ACC112 (cell line): ENCODE results near the gene LEMD2.
A peak's percentile ranks its signal among the peaks of the same experiment; 100 is the strongest.

Experiments used
- H2AFZ ChIP-seq: fragments of 200-600 bp; sonication (generic); one replicate; pipeline ENCODE4 v1.6.0; 2017; ENCODE audit warnings: antibody characterized with exemption, low read length; ENCODE audit not compliant: unreplicated experiment
- H3K27ac ChIP-seq: fragments of 200-600 bp; sonication (generic); 2 replicates; pipeline ENCODE4 v1.5.1; 2014; ENCODE audit warnings: low read depth, mild to moderate bottlenecking, antibody characterized with exemption, low read length, moderate library complexity
- H3K27me3 ChIP-seq: fragments of 200-600 bp; sonication (generic); 2 replicates; pipeline ENCODE4 v1.6.1; 2014; ENCODE audit warnings: mild to moderate bottlenecking, antibody characterized with exemption, low read length, moderate library complexity, mixed read lengths; ENCODE audit not compliant: insufficient read depth
- H3K36me3 ChIP-seq: fragments of 200-600 bp; sonication (generic); 2 replicates; pipeline ENCODE4 v1.6.1; 2016; ENCODE audit warnings: mild to moderate bottlenecking, antibody characterized with exemption, low read length, moderate library complexity, mixed read lengths; ENCODE audit not compliant: insufficient read depth
- H3K4me1 ChIP-seq: fragments of 200-600 bp; sonication (generic); one replicate; pipeline ENCODE4 v1.6.1; 2016; ENCODE audit warnings: low read length, mixed read lengths; ENCODE audit not compliant: insufficient read depth, unreplicated experiment, control insufficient read depth
- H3K4me3 ChIP-seq: fragments of 200-600 bp; sonication (generic); 2 replicates; pipeline ENCODE4 v1.5.1; 2014; ENCODE audit warnings: mild to moderate bottlenecking, low read depth, low read length
- H3K79me2 ChIP-seq: fragments of 200-600 bp; sonication (generic); one replicate; pipeline ENCODE4 v1.6.0; 2016; ENCODE audit warnings: low read length; ENCODE audit not compliant: control insufficient read depth, unreplicated experiment, insufficient read depth

The LEMD2 gene

DNA sequence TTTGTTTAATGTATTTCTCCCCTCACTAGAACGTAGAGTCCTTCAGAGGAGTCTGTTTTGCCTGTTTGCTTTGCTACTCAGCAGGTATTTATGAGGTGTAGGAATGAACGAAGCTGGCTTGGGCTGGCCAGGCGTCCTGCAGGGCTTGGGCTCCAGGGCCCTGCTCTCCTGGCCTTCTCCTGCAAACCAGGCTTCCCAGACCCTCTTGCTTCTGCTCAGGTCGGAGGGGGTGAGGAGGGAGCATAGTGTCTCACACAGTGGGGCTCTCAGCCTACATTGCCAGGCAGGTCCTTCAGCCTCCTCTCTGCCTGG is 39.5 kb upstream of the LEMD2 start:
- Histone ChIP-seq H2AFZ (no peak overlapping the region), H3K79me2 (no peaks in the 10 kb centered on the region), H3K4me3 (no peak overlapping the region), H3K27me3 (no peaks in the 10 kb centered on the region), H3K4me1 (peaks cover 11% of the 10 kb centered on the region), H3K36me3 (no peaks in the 10 kb centered on the region), H3K27ac (no peak overlapping the region)

DNA sequence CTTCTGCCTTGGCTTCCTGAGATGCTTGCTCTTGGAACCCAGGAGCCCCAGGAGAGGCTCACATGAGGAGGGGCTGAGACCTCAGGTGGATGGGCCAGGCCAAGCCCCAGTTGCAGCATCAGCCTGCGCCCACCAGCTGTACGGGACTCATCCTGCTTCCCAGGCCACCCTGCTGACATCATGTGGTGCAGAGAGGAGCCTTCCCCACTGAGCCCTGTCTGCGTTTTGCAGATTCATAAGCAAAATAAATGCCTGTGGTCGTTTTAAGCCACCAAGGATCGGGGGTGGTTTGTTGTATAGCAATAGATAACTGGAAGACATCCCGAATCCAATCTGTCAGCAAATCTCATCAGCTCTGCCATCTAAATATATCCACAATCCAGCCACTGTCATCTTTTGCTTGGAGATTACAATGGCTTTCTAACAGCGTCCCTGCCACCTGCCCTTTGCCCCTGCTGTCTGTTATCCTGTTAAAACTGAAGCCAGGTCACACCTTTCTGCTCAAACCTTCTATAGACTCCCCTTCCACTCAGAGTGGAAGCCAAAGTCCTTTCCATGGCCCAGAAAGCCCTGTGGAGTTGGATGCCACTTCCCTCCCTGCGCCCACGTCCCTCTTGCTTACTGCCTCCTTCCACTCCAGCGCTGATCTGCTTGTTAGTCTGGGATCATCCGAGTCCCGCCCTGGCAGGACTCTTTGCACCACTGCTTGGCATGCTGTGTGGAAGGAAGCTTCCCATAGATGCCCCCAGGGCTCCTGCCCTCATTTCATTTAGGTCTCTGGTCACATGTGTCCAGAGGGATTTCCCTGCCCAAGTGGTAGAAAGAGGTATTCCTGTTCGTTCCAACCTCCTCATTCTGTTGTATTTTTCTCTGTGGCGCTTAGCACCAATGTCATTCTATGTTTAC is 38.9 kb upstream of the LEMD2 start:
- Histone ChIP-seq H2AFZ (no peak overlapping the region), H3K36me3 (no peaks in the 10 kb centered on the region), H3K4me1 (peaks cover 11% of the 10 kb centered on the region), H3K4me3 (no peak overlapping the region), H3K27ac (no peak overlapping the region), H3K79me2 (no peaks in the 10 kb centered on the region), H3K27me3 (no peaks in the 10 kb centered on the region)

- Histone ChIP-seq H3K79me2 (no peaks in the 10 kb centered on the region), H3K27me3 (no peaks in the 10 kb centered on the region), H3K4me3 (no peak overlapping the region), H3K27ac (no peak overlapping the region), H3K4me1 (peaks cover 11% of the 10 kb centered on the region), H3K36me3 (no peaks in the 10 kb centered on the region), H2AFZ (no peak overlapping the region)
Observed at GRCh38 chr6:33826537-33826936, 37.6 kb upstream of the LEMD2 start.

- no peaks in the 10 kb centered on the region for H3K36me3 ChIP-seq
- no peak overlapping the region for H3K27ac ChIP-seq
- no peaks in the 10 kb centered on the region for H3K27me3 ChIP-seq
- H2AFZ ChIP-seq: peak overlapping the region; percentile 67
- H3K4me1 ChIP-seq: peaks cover 11% of the 10 kb centered on the region
- H3K79me2 ChIP-seq: no peaks in the 10 kb centered on the region
- H3K4me3 ChIP-seq: no peak overlapping the region
Observed at GRCh38 chr6:33824461-33825154, 35.7 kb upstream of the LEMD2 start.

GRCh38 chr6:33823806-33824205 is 34.9 kb upstream of the LEMD2 start:
- Histone ChIP-seq H2AFZ (no peak overlapping the region), H3K4me1 (peaks cover 11% of the 10 kb centered on the region), H3K27ac (no peak overlapping the region), H3K27me3 (no peaks in the 10 kb centered on the region), H3K36me3 (no peaks in the 10 kb centered on the region), H3K4me3 (no peak overlapping the region), H3K79me2 (no peaks in the 10 kb centered on the region)

DNA sequence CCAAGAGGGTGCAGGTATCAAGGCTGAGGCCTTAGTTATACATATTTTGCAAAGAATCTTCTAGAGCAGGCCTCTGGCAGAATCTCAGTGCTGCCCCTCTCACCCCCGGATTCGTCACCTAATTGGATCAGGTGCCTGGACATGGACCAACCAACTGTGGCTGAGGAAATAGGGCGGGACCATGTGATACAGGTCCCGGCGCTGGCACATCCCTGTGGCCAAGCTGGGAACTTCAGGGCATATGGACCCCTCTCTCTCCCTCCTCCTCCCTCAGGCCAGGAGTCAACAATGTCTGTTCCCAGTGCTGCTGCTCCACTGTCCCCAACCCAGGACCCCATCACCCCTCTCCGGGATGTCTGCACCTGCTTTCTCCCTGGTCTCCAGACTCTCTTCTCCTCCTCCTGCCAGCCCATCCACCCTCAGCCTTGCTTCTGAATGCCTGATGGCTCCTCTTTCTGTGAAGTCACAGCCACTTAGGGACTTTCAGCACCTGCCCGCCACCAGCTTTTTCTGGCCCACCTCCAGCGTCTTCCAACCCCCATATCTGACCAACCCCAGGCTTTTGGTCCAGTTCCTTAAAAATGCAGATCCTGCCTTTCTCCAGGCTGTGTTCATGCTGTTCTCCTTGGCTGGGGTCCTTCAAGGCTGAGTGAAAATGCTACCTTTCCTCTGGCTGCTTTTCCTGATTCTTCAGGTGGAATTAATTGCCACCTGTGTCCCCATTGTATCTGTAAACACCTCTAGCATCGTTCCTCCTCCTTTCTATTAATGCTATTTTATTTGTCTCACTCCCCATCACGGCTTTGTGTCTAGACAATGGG is 33.9 kb upstream of the LEMD2 start:
- no peaks in the 10 kb centered on the region for H3K79me2 ChIP-seq
- no peak overlapping the region for H2AFZ ChIP-seq
- peaks cover 11% of the 10 kb centered on the region for H3K4me1 ChIP-seq
- H3K4me3 ChIP-seq: no peak overlapping the region
- H3K27ac ChIP-seq: no peak overlapping the region
- H3K36me3 ChIP-seq: no peaks in the 10 kb centered on the region
- peaks cover 9% of the 10 kb centered on the region; the same call in 1 of the 2 replicates for H3K27me3 ChIP-seq

DNA sequence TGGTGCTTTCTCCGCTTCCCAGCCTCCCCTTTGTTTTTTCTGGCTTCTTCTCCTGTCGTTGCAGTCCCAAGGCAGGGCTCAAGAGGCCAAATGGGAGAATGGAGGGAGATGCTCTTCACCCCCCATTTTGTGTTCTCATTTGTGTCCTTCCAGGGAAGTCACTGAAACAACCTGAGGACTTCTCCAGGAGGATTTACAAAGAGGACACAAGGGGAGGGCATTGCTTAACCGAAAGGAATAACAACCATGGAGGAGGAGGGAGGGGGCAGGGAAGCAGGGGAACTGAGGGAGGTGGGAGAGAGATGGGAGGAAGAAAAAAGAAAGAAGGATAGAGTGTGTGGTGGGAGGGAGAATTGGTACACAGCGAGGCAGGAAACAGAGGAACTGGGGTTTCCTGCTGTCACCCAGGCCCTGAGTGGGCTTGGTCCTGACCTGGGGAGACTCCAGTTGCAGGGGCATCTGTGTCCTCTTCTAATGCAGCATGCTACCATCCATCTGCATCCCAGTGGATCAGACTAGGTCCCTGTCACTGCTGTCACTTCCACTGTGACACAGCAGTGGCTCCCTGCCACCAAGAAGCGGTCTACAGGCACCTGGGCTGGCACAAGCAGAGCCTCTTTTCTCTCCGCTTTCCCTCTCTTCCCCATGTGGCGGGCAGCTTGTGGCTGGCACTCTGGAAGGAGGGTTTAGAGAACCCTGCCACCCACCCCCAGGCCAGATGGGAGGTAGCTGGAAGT is 32.0 kb upstream of the LEMD2 start:
- Histone ChIP-seq H3K79me2 (no peaks in the 10 kb centered on the region), H2AFZ (no peak overlapping the region), H3K4me1 (peaks cover 11% of the 10 kb centered on the region), H3K27me3 (peaks cover 22% of the 10 kb centered on the region; the same call in 1 of the 2 replicates), H3K36me3 (no peaks in the 10 kb centered on the region), H3K27ac (no peak overlapping the region), H3K4me3 (no peak overlapping the region)

DNA sequence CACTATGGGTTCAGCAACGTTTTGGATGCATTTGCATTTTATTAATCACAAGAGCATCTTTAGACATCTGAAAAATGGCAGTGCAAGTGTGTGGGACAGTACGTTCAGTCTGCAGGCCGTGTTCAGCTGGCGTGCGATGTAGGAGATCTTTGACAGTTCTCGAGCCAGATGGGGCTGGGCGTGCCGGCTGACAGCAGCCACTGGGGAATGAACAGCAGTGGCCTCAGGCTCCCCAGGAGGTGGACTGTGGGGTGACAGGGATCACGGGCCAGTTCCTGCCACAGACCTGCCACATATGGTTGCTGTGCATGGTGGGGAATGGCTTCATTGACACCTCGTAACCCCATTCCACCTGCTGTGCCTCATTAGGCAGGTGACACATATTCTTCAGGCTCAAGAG is 31.3 kb upstream of the LEMD2 start:
- Histone ChIP-seq H3K4me1 (peaks cover 11% of the 10 kb centered on the region), H3K79me2 (no peaks in the 10 kb centered on the region), H3K36me3 (no peaks in the 10 kb centered on the region), H3K27ac (no peak overlapping the region), H3K4me3 (no peak overlapping the region), H3K27me3 (peaks cover 29% of the 10 kb centered on the region), H2AFZ (no peak overlapping the region)

GRCh38 chr6:33819021-33819420 is 30.1 kb upstream of the LEMD2 start:
- peaks cover under 1% of the 10 kb centered on the region for H3K4me1 ChIP-seq
- H3K36me3 ChIP-seq: no peaks in the 10 kb centered on the region
- H3K4me3 ChIP-seq: no peak overlapping the region
- no peak overlapping the region for H2AFZ ChIP-seq
- H3K79me2 ChIP-seq: no peaks in the 10 kb centered on the region
- no peak overlapping the region for H3K27ac ChIP-seq
- H3K27me3 ChIP-seq: peaks cover 39% of the 10 kb centered on the region

DNA sequence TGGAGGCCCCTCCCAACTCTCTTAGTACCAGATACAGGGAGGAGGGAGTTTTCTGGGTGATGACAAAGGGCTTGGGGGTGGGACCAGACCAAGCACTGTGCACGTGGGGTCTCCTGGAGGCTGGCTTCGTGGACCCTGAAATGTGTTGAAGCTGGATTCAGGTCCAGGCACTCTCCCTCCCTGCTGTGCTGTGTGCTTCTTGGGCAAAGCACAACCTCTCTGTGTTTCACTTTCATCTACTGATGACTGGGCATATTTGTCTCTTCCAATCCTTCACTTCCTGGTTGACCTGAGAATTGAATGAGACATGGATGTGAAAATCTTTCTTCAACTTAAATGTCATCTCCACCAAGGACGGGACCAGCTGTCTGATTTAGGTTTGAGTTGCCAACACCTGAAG is 29.4 kb upstream of the LEMD2 start:
- no peaks in the 10 kb centered on the region for H3K36me3 ChIP-seq
- no peaks in the 10 kb centered on the region for H3K4me1 ChIP-seq
- no peak overlapping the region for H3K4me3 ChIP-seq
- H3K27me3 ChIP-seq: peaks cover 45% of the 10 kb centered on the region
- H2AFZ ChIP-seq: no peak overlapping the region
- no peaks in the 10 kb centered on the region for H3K79me2 ChIP-seq
- no peak overlapping the region for H3K27ac ChIP-seq
